ENCODE measurements around the gene ATF1. TPM values are rescaled to one million over a fixed set of nuclear protein-coding genes. Genes with fewer than 3 reads are reported as not detected.

Gene ATF1
- total RNA-seq, 1 donor from 2014 or later: 30.3 TPM

GRCh38 chr12:50772877-50773276 lies 9.0 kb downstream of the ATF1 start:
- H3K4me3 Mint-ChIP-seq (ENCODE audit: unreplicated experiment): no peak overlapping the region
- no peak overlapping the region for H3K27ac Mint-ChIP-seq (ENCODE audit: unreplicated experiment)

DNA sequence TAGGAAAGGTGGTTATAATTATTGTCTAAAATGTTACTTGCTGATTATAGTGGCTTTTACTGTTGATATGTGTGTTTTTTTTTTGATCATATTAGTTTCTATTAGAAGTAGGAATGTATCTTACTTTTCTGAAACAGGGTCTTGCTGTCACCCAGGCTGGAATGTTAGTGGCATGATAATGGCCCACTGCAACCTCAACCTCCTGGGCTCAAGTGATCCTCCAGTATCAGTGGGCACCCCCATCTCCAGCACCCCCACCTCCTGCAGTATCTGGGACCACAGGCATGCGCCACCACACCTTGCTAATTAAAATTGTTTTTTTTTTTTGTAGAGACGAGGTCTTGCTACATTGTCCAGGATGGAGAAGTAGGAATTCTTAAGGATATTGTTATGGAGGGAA lies 11.3 kb downstream of the ATF1 start:
- Mint-ChIP-seq H3K27me3 (ENCODE audit: unreplicated experiment) (no peaks in the 10 kb centered on the region), H3K4me3 (ENCODE audit: unreplicated experiment) (no peak overlapping the region), H3K9me3 (ENCODE audit: unreplicated experiment) (no peaks in the 10 kb centered on the region), H3K27ac (ENCODE audit: unreplicated experiment) (no peak overlapping the region), H3K36me3 (ENCODE audit: unreplicated experiment) (peaks cover 14% of the 10 kb centered on the region), H3K4me1 (ENCODE audit: unreplicated experiment) (no peaks in the 10 kb centered on the region)
- TF ChIP-seq CTCF (IDR thresholded peaks at IDR 0.05): no peak
- peak; percentile 42 for DNase-seq (ENCODE audit: extremely low spot score, unreplicated experiment)

More at GRCh38 chr12:50772877-50773276, 9.0 kb downstream of the ATF1 start:
- peaks cover 11% of the 10 kb centered on the region for H3K36me3 Mint-ChIP-seq (ENCODE audit: unreplicated experiment)
- H3K27me3 Mint-ChIP-seq (ENCODE audit: unreplicated experiment): no peaks in the 10 kb centered on the region
- H3K9me3 Mint-ChIP-seq (ENCODE audit: unreplicated experiment): no peaks in the 10 kb centered on the region
- TF ChIP-seq CTCF (IDR thresholded peaks at IDR 0.05): no peak
- peak; percentile 19 for DNase-seq (ENCODE audit: extremely low spot score, unreplicated experiment)
- H3K4me1 Mint-ChIP-seq (ENCODE audit: unreplicated experiment): peaks cover 7% of the 10 kb centered on the region

- no peaks in the 10 kb centered on the region for H3K27me3 Mint-ChIP-seq (ENCODE audit: unreplicated experiment)
- TF ChIP-seq CTCF (IDR thresholded peaks at IDR 0.05): no peak
- no peaks in the 10 kb centered on the region for H3K9me3 Mint-ChIP-seq (ENCODE audit: unreplicated experiment)
- H3K4me3 Mint-ChIP-seq (ENCODE audit: unreplicated experiment): no peak overlapping the region
- peaks cover 13% of the 10 kb centered on the region for H3K36me3 Mint-ChIP-seq (ENCODE audit: unreplicated experiment)
- DNase-seq (ENCODE audit: extremely low spot score, unreplicated experiment): peak; percentile 25
- H3K4me1 Mint-ChIP-seq (ENCODE audit: unreplicated experiment): no peaks in the 10 kb centered on the region
- H3K27ac Mint-ChIP-seq (ENCODE audit: unreplicated experiment): no peak overlapping the region
Measured at GRCh38 chr12:50776749-50777728, 13.1 kb downstream of the ATF1 start.

DNA sequence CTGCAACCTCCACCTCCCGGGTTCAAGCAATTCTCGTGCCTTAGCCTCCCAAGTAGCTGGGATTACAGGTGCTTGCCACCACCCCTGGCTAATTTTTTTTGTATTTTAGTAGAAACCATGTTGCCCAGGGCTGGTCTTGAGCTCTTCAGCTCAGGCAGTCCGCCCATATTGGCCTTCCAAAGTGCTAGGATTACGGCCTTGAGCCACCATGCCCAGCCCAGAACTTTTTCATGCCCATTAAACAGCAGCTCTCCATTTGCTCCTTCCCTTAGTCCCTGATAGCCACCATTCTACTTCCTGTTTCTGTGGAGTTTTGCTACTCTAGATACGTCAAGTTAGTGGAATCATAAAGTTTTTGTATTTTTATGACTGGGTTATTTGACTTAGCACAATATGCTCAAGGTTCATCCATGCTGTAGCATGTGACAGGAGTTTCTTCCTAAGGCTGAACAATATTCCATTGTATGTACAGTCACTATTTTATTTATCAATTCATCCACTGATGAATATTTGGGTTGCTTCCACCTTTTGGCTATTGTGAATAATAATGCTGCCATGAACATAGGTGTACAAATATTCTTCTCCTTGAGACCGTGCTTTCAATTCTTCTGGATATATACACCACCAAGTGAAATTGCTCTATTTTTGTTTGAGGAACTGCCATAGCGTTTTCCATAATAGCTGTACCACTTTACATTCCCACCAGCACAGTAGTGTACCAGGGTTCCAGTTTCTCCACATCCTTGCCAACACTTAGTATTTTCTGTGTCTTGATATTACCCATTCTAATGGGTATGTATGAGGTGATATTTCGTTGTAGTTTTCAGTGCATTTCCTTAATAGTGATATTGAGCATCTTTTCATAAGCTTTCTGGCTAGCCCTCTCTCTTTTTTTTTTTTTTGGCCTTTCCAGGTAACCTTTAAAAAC lies 15.0 kb downstream of the ATF1 start:
- no peaks in the 10 kb centered on the region for H3K4me1 Mint-ChIP-seq (ENCODE audit: unreplicated experiment)
- no peaks in the 10 kb centered on the region for H3K27me3 Mint-ChIP-seq (ENCODE audit: unreplicated experiment)
- no peak overlapping the region for H3K4me3 Mint-ChIP-seq (ENCODE audit: unreplicated experiment)
- H3K36me3 Mint-ChIP-seq (ENCODE audit: unreplicated experiment): peaks cover 6% of the 10 kb centered on the region
- no peak for TF ChIP-seq CTCF (IDR thresholded peaks at IDR 0.05)
- H3K9me3 Mint-ChIP-seq (ENCODE audit: unreplicated experiment): no peaks in the 10 kb centered on the region
- no peak overlapping the region for H3K27ac Mint-ChIP-seq (ENCODE audit: unreplicated experiment)
- DNase-seq (ENCODE audit: extremely low spot score, unreplicated experiment): no peak

Data from osteocyte (in vitro differentiated cells).